H9 (cell line): ENCODE results near the gene CNBD2. TPM values are rescaled to one million over a fixed set of nuclear protein-coding genes. Genes with fewer than 3 reads are reported as not detected.

Source experiments
- DNase-seq: peaks from one replicate; pipeline ENCODE4 v3.0.0-alpha.2; 2017
- H2AFZ ChIP-seq: one replicate; pipeline ENCODE4 v1.6.1; 2013; ENCODE audit warnings: mild to moderate bottlenecking, low read length, control low read depth, moderate library complexity
- H2AK5ac ChIP-seq: 2 replicates; pipeline ENCODE4 v1.6.1; 2013; ENCODE audit warnings: low read length, control low read depth, mixed read lengths; ENCODE audit not compliant: insufficient read length
- H2BK120ac ChIP-seq: one replicate; pipeline ENCODE4 v1.6.1; 2013; ENCODE audit warnings: low read depth, mild to moderate bottlenecking, low read length, control low read depth, inconsistent platforms; ENCODE audit not compliant: poor library complexity, severe bottlenecking
- H2BK12ac ChIP-seq: 2 replicates; pipeline ENCODE4 v1.6.1; 2013; ENCODE audit warnings: low read length, control low read depth, mixed read lengths, low read depth; ENCODE audit not compliant: insufficient read length
- H2BK15ac ChIP-seq: 2 replicates; pipeline ENCODE4 v1.6.1; 2013; ENCODE audit warnings: low read depth, low read length, control low read depth
- H2BK20ac ChIP-seq: one replicate; pipeline ENCODE4 v1.6.1; 2013; ENCODE audit warnings: low read depth, mild to moderate bottlenecking, low read length, control low read depth, inconsistent platforms; ENCODE audit not compliant: poor library complexity, severe bottlenecking
- H2BK5ac ChIP-seq: 2 replicates; pipeline ENCODE4 v1.6.1; 2013; ENCODE audit warnings: low read length, control low read depth, mixed read lengths; ENCODE audit not compliant: insufficient read length
- H3K14ac ChIP-seq: 2 replicates; pipeline ENCODE4 v1.6.1; 2013; ENCODE audit warnings: low read length, control low read depth; ENCODE audit not compliant: insufficient read depth
- H3K18ac ChIP-seq: 2 replicates; pipeline ENCODE4 v1.6.1; 2013; ENCODE audit warnings: low read depth, mild to moderate bottlenecking, mixed read lengths, low read length, control low read depth; ENCODE audit not compliant: insufficient read length
- H3K23ac ChIP-seq: 2 replicates; pipeline ENCODE4 v1.6.1; 2013; ENCODE audit warnings: low read length, control low read depth, mixed read lengths, low read depth; ENCODE audit not compliant: insufficient read length
- H3K23me2 ChIP-seq: 2 replicates; pipeline ENCODE4 v1.6.1; 2013; ENCODE audit warnings: low read depth, mild to moderate bottlenecking, mixed read lengths, low read length, control low read depth; ENCODE audit not compliant: insufficient read length, poor library complexity, severe bottlenecking
- H3K27ac ChIP-seq: 2 replicates; pipeline ENCODE4 v1.5.1; 2013; ENCODE audit warnings: low read length, control low read depth, mixed read lengths, low read depth; ENCODE audit not compliant: insufficient read length
- H3K27me3 ChIP-seq: 2 replicates; pipeline ENCODE4 v1.6.1; 2013; ENCODE audit warnings: low read length, control low read depth, inconsistent platforms; ENCODE audit not compliant: insufficient read depth
- H3K4ac ChIP-seq: 2 replicates; pipeline ENCODE4 v1.6.1; 2013; ENCODE audit warnings: low read depth, mild to moderate bottlenecking, control low read depth, inconsistent platforms, low read length, moderate library complexity
- H3K4me1 ChIP-seq: 2 replicates; pipeline ENCODE4 v1.6.1; 2013; ENCODE audit warnings: low read length, control low read depth, inconsistent platforms; ENCODE audit not compliant: insufficient read depth
- H3K4me2 ChIP-seq: 2 replicates; pipeline ENCODE4 v1.6.1; 2013; ENCODE audit warnings: low read length, control low read depth, mixed read lengths; ENCODE audit not compliant: insufficient read length, insufficient read depth
- H3K56ac ChIP-seq: 2 replicates; pipeline ENCODE4 v1.6.1; 2013; ENCODE audit warnings: low read depth, mild to moderate bottlenecking, mixed read lengths, low read length, control low read depth; ENCODE audit not compliant: insufficient read length
- H3K79me1 ChIP-seq: 2 replicates; pipeline ENCODE4 v1.6.1; 2013; ENCODE audit warnings: low read depth, mild to moderate bottlenecking, moderate library complexity, low read length, control low read depth, inconsistent platforms; ENCODE audit not compliant: insufficient read depth, poor library complexity, severe bottlenecking
- H3K79me2 ChIP-seq: 2 replicates; pipeline ENCODE4 v1.6.1; 2013; ENCODE audit warnings: low read length, control low read depth, inconsistent platforms; ENCODE audit not compliant: insufficient read depth
- H3K9ac ChIP-seq: 2 replicates; pipeline ENCODE4 v1.6.1; 2013; ENCODE audit warnings: low read length, control low read depth, mixed read lengths; ENCODE audit not compliant: insufficient read length; ENCODE audit errors: extremely low read depth
- H3K9me3 ChIP-seq: one replicate; pipeline ENCODE4 v1.6.1; 2013; ENCODE audit warnings: low read depth, low read length, inconsistent platforms; ENCODE audit not compliant: control insufficient read depth
- H3T11ph ChIP-seq: one replicate; pipeline ENCODE4 v1.6.1; 2013; ENCODE audit warnings: mild to moderate bottlenecking, low read length, control low read depth, inconsistent platforms
- H4K20me1 ChIP-seq: one replicate; pipeline ENCODE4 v1.6.1; 2013; ENCODE audit not compliant: control insufficient read depth, insufficient read length, insufficient read depth
- H4K5ac ChIP-seq: 2 replicates; pipeline ENCODE4 v1.6.1; 2013; ENCODE audit warnings: low read depth, mild to moderate bottlenecking, mixed read lengths, low read length, control low read depth; ENCODE audit not compliant: insufficient read length
- H4K8ac ChIP-seq: replicated peaks from 2 replicates; pipeline ENCODE4 v1.6.1; 2013; ENCODE audit warnings: low read length, control low read depth, mixed read lengths, low read depth; ENCODE audit not compliant: insufficient read length
- H4K91ac ChIP-seq: 2 replicates; pipeline ENCODE4 v1.6.1; 2013; ENCODE audit warnings: low read depth, mild to moderate bottlenecking, moderate library complexity, mixed read lengths, low read length, control low read depth; ENCODE audit not compliant: insufficient read length
- H3K27ac Mint-ChIP-seq, 3 experiments: 2 replicates in 2 of 3; 3 replicates in 1 of 3; pipeline ENCODE4 v1.8.0; 2020 to 2021; ENCODE audit warnings: mixed read lengths in 3 of 3, mild to moderate bottlenecking in 1 of 3, moderate library complexity in 1 of 3
- H3K27me3 Mint-ChIP-seq: 2 replicates; pipeline ENCODE4 v1.8.0; 2021; ENCODE audit warnings: low read depth, mild to moderate bottlenecking, moderate library complexity, mixed read lengths
- H3K36me3 Mint-ChIP-seq, 3 experiments: 2 replicates in 2 of 3; 3 replicates in 1 of 3; pipeline ENCODE4 v1.8.0; 2020 to 2021; ENCODE audit warnings: low read depth in 3 of 3, mixed read lengths in 3 of 3; ENCODE audit not compliant: insufficient read depth in 1 of 3
- H3K4me1 Mint-ChIP-seq, 2 experiments: 2 replicates each; pipeline ENCODE4 v1.8.0; 2020; ENCODE audit warnings: mixed read lengths in 2 of 2
- H3K4me3 Mint-ChIP-seq, 2 experiments: 2 replicates in 1 of 2; 3 replicates in 1 of 2; pipeline ENCODE4 v1.8.0; 2020 to 2021; ENCODE audit warnings: mild to moderate bottlenecking in 2 of 2, mixed read lengths in 2 of 2, moderate library complexity in 1 of 2
- H3K9me3 Mint-ChIP-seq, 2 experiments: 2 replicates in 1 of 2; 3 replicates in 1 of 2; pipeline ENCODE4 v1.8.0; 2020; ENCODE audit warnings: mild to moderate bottlenecking in 2 of 2, mixed read lengths in 2 of 2, moderate library complexity in 1 of 2
- WGBS: extraction: QIAGEN DNeasy Blood & Tissue Kit; methylation state at CpG from one replicate; pipeline ENCODE4 v1.1.7; 2013; ENCODE audit warnings: missing lambda C conversion rate, low lambda C conversion rate, mixed read lengths; ENCODE audit not compliant: insufficient read length; ENCODE audit errors: extremely low coverage; 5-methylcytosine and 5-hydroxymethylcytosine counted together
- total RNA-seq: library from RNA; stranded (reverse); gene quantifications from 2 replicates; pipeline ENCODE4 v1.2.1, GENCODE V29; 2021
- TF ChIP-seq, protein P1 (sequence below): fragments of 200-600 bp; sonication (generic); conservative IDR thresholded peaks from 3 replicates; pipeline ENCODE4 v1.8.0; 2021; ENCODE audit warnings: antibody characterized with exemption, mild to moderate bottlenecking

The CNBD2 gene
- total RNA-seq, 1 experiment from 2014 or later = 3.1 TPM

GRCh38 chr20:35984382-35984781 lies 16.0 kb downstream of the CNBD2 start:
- Histone ChIP-seq H3T11ph (no peak overlapping the region), H4K91ac (no peak overlapping the region), H4K5ac (no peak overlapping the region), H3K27me3 (no peaks in the 10 kb centered on the region), H2BK15ac (no peak overlapping the region), H3K79me2 (no peaks in the 10 kb centered on the region), H3K4ac (no peak overlapping the region), H2BK5ac (no peak overlapping the region), H3K4me1 (no peaks in the 10 kb centered on the region), H4K8ac (no peak overlapping the region), H3K23me2 (no peaks in the 10 kb centered on the region), H4K20me1 (no peaks in the 10 kb centered on the region), H3K9me3 (no peaks in the 10 kb centered on the region), H3K27ac (no peak overlapping the region), H3K9ac (no peak overlapping the region), H3K56ac (no peak overlapping the region), H3K79me1 (no peaks in the 10 kb centered on the region), H3K23ac (no peak overlapping the region), H2AK5ac (no peak overlapping the region), H3K14ac (no peak overlapping the region), H2AFZ (no peak overlapping the region), H2BK12ac (no peak overlapping the region), H2BK120ac (no peak overlapping the region), H3K4me2 (no peak overlapping the region), H2BK20ac (no peak overlapping the region), H3K18ac (no peak overlapping the region)
- Mint-ChIP-seq H3K27me3 (peaks cover 17% of the 10 kb centered on the region), H3K27ac (no peak overlapping the region), H3K4me1 (peaks cover 3% of the 10 kb centered on the region in 2 experiments; a peak in 3 of 4 replicates), H3K4me3 (no peak overlapping the region), H3K9me3 (no peaks in the 10 kb centered on the region), H3K36me3 (no peaks in the 10 kb centered on the region)
- TF ChIP-seq, protein P1, sequence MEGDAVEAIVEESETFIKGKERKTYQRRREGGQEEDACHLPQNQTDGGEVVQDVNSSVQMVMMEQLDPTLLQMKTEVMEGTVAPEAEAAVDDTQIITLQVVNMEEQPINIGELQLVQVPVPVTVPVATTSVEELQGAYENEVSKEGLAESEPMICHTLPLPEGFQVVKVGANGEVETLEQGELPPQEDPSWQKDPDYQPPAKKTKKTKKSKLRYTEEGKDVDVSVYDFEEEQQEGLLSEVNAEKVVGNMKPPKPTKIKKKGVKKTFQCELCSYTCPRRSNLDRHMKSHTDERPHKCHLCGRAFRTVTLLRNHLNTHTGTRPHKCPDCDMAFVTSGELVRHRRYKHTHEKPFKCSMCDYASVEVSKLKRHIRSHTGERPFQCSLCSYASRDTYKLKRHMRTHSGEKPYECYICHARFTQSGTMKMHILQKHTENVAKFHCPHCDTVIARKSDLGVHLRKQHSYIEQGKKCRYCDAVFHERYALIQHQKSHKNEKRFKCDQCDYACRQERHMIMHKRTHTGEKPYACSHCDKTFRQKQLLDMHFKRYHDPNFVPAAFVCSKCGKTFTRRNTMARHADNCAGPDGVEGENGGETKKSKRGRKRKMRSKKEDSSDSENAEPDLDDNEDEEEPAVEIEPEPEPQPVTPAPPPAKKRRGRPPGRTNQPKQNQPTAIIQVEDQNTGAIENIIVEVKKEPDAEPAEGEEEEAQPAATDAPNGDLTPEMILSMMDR = no peak
- WGBS = no CpG with 5 or more reads among the region's 6 CpGs
- no peak for DNase-seq
